GM12865 (cell line): ENCODE data around the gene FAM149B1.

Experiments used
- DNase-seq: peaks from one replicate; pipeline ENCODE4 v3.0.0; 2010; ENCODE audit warnings: low read depth
- H3K4me3 ChIP-seq: 2 replicates; pipeline ENCODE4 v1.5.1; 2011; ENCODE audit warnings: mild to moderate bottlenecking, low read depth, low read length, control low read depth
- CTCF ChIP-seq: IDR thresholded peaks from 2 replicates; pipeline ENCODE4 v1.5.1; 2011; ENCODE audit warnings: low read length, control low read depth, low read depth, inconsistent platforms; ENCODE audit not compliant: insufficient read depth; ENCODE audit errors: missing control alignments

FAM149B1 gene

GRCh38 chr10:73205890-73206289, 38.0 kb downstream of the FAM149B1 start:
- no peak for DNase-seq
- no peak for TF ChIP-seq CTCF
- H3K4me3 ChIP-seq, result no peak overlapping the region

GRCh38 chr10:73206385-73206784, 38.5 kb downstream of the FAM149B1 start:
- H3K4me3 ChIP-seq, result no peak overlapping the region
- no peak for TF ChIP-seq CTCF
- no peak for DNase-seq

- no peak overlapping the region for H3K4me3 ChIP-seq
- DNase-seq, result no peak
- no peak for TF ChIP-seq CTCF
These were observed 40.0 kb downstream of the FAM149B1 start for GRCh38 chr10:73207883-73208282.

GRCh38 chr10:73209705-73210104, 41.8 kb downstream of the FAM149B1 start:
- no peak for DNase-seq
- no peak for TF ChIP-seq CTCF
- no peak overlapping the region for H3K4me3 ChIP-seq

GRCh38 chr10:73210395-73211105, 42.6 kb downstream of the FAM149B1 start:
- TF ChIP-seq CTCF, result no peak
- DNase-seq, result no peak
- H3K4me3 ChIP-seq, result no peak overlapping the region

GRCh38 chr10:73211106-73211811, 43.3 kb downstream of the FAM149B1 start:
- TF ChIP-seq CTCF, result no peak
- H3K4me3 ChIP-seq, result no peak overlapping the region
- DNase-seq, result no peak
